IMR-90 (cell line): ENCODE measurements around the gene PSEN1. TPM values are rescaled to one million over a fixed set of nuclear protein-coding genes. Genes with fewer than 3 reads are reported as not detected.

Source experiments
- ATAC-seq: fragments of 200-7000 bp; cut with Tn5 transposase; 2 replicates; pipeline ENCODE4 v1.9.1; 2020; ENCODE audit warnings: low read depth, mild to moderate bottlenecking, moderate library complexity
- BruUV-seq: library from RNA; stranded (reverse); fragments of 400-500 nt; replicated peaks from 2 replicates; lab custom pipeline; 2021; lab: Mats Ljungman, UMichigan
- CTCF ChIA-PET: fragments of 300-600 bp; formaldehyde crosslinking; extraction: SDS; loops from one replicate; lab custom pipeline; 2021; ENCODE audit warnings: antibody characterized with exemption; lab: Yijun Ruan, JAX
- POLR2A ChIA-PET: fragments of 300-600 bp; sonication (Branson Sonifier 250); formaldehyde crosslinking; loops from one replicate; lab custom pipeline; 2022; ENCODE audit warnings: antibody characterized with exemption; ENCODE audit not compliant: unreplicated experiment; lab: Charles Lee
- DNase-seq: peaks from one replicate; pipeline ENCODE4 v3.0.0; 2013
- H2AFZ ChIP-seq: replicated peaks from 2 replicates; pipeline ENCODE3; 2013; ENCODE audit warnings: low read length, mild to moderate bottlenecking; ENCODE audit not compliant: poor library complexity
- H2AK5ac ChIP-seq: 2 replicates; pipeline ENCODE4 v1.6.1; 2013; ENCODE audit warnings: low read depth, low read length, inconsistent platforms
- H2AK9ac ChIP-seq: replicated peaks from 2 replicates; pipeline ENCODE3; 2013; ENCODE audit warnings: mild to moderate bottlenecking, low read depth, low read length, moderate library complexity; ENCODE audit not compliant: poor library complexity
- H2BK120ac ChIP-seq: 2 replicates; pipeline ENCODE4 v1.6.1; 2013; ENCODE audit warnings: low read depth, low read length, inconsistent platforms
- H2BK15ac ChIP-seq: 3 replicates; pipeline ENCODE4 v1.6.1; 2013; ENCODE audit warnings: low read depth, low read length, inconsistent platforms
- H2BK20ac ChIP-seq: 2 replicates; pipeline ENCODE4 v1.6.1; 2013; ENCODE audit warnings: low read depth, mild to moderate bottlenecking, inconsistent platforms, low read length, moderate library complexity
- H2BK5ac ChIP-seq: 2 replicates; pipeline ENCODE4 v1.6.1; 2013; ENCODE audit warnings: mild to moderate bottlenecking, low read depth, low read length, inconsistent platforms; ENCODE audit not compliant: poor library complexity, severe bottlenecking
- H3K14ac ChIP-seq: replicated peaks from 2 replicates; pipeline ENCODE4 v1.6.1; 2013; ENCODE audit warnings: low read depth, low read length, inconsistent platforms
- H3K18ac ChIP-seq: 2 replicates; pipeline ENCODE4 v1.6.1; 2013; ENCODE audit warnings: low read depth, low read length, control low read depth
- H3K23ac ChIP-seq: 2 replicates; pipeline ENCODE4 v1.6.1; 2013; ENCODE audit warnings: low read depth, low read length, inconsistent platforms
- H3K27ac ChIP-seq: 2 replicates; pipeline ENCODE4 v1.5.1; 2013; ENCODE audit warnings: mild to moderate bottlenecking, control low read depth, low read length; ENCODE audit not compliant: insufficient read depth
- H3K27me3 ChIP-seq: 2 replicates; pipeline ENCODE4 v1.6.1; 2013; ENCODE audit warnings: low read length; ENCODE audit not compliant: control insufficient read depth, insufficient read depth
- H3K36me3 ChIP-seq: 2 replicates; pipeline ENCODE4 v1.6.1; 2013; ENCODE audit warnings: low read length, mixed read lengths; ENCODE audit not compliant: control insufficient read depth, insufficient read depth
- H3K4ac ChIP-seq: 2 replicates; pipeline ENCODE4 v1.6.1; 2013; ENCODE audit warnings: low read depth, low read length, inconsistent platforms
- H3K4me1 ChIP-seq: 2 replicates; pipeline ENCODE4 v1.6.1; 2013; ENCODE audit warnings: low read length, mixed read lengths; ENCODE audit not compliant: control insufficient read depth, insufficient read depth
- H3K4me2 ChIP-seq: 2 replicates; pipeline ENCODE4 v1.6.1; 2013; ENCODE audit warnings: low read depth, mild to moderate bottlenecking, control low read depth, low read length, moderate library complexity
- H3K4me3 ChIP-seq: 2 replicates; pipeline ENCODE4 v1.5.1; 2013; ENCODE audit warnings: low read depth, mild to moderate bottlenecking, control low read depth, low read length, moderate library complexity; ENCODE audit not compliant: insufficient read depth
- H3K56ac ChIP-seq: 2 replicates; pipeline ENCODE4 v1.6.1; 2013; ENCODE audit warnings: low read length, inconsistent platforms; ENCODE audit not compliant: insufficient read depth; ENCODE audit errors: extremely low read depth
- H3K79me1 ChIP-seq, 2 experiments: 2 replicates each; pipeline ENCODE4 v1.6.1; 2013; ENCODE audit warnings: low read length in 2 of 2, inconsistent platforms in 1 of 2, low read depth in 1 of 2
- H3K9ac ChIP-seq: 2 replicates; pipeline ENCODE4 v1.6.1; 2013; ENCODE audit warnings: low read depth, low read length, control low read depth
- H3K9me1 ChIP-seq: 2 replicates; pipeline ENCODE4 v1.6.1; 2013; ENCODE audit warnings: low read length, inconsistent platforms; ENCODE audit not compliant: insufficient read depth
- H3K9me3 ChIP-seq: 2 replicates; pipeline ENCODE4 v1.6.1; 2013; ENCODE audit warnings: low read length; ENCODE audit not compliant: control insufficient read depth, insufficient read depth
- H4K20me1 ChIP-seq: 2 replicates; pipeline ENCODE4 v1.6.1; 2013; ENCODE audit warnings: low read length, inconsistent platforms; ENCODE audit not compliant: insufficient read depth
- H4K5ac ChIP-seq: 2 replicates; pipeline ENCODE4 v1.6.1; 2013; ENCODE audit warnings: mild to moderate bottlenecking, low read depth, low read length, control low read depth
- H4K8ac ChIP-seq, 2 experiments: 2 replicates each; pipeline ENCODE4 v1.6.1; 2013; ENCODE audit warnings: low read depth in 2 of 2, low read length in 2 of 2, control low read depth in 1 of 2, inconsistent platforms in 1 of 2
- H4K91ac ChIP-seq: 2 replicates; pipeline ENCODE4 v1.6.1; 2013; ENCODE audit warnings: low read depth, low read length, inconsistent platforms; ENCODE audit not compliant: insufficient read depth
- BHLHE40 ChIP-seq: fragments of 150-350 bp; IDR thresholded peaks from 2 replicates; pipeline ENCODE4 v1.6.1; 2016; ENCODE audit warnings: mild to moderate bottlenecking, low read depth, low read length
- CEBPB ChIP-seq: IDR thresholded peaks from 2 replicates; pipeline ENCODE4 v1.6.1; 2012; ENCODE audit warnings: low read depth, low read length, improper control_type of control experiment
- CHD1 ChIP-seq: IDR thresholded peaks from 2 replicates; pipeline ENCODE4 v1.6.1; 2012; ENCODE audit warnings: low read depth, low read length, improper control_type of control experiment
- ELK1 ChIP-seq: fragments of 150-350 bp; IDR thresholded peaks from 2 replicates; pipeline ENCODE4 v1.6.1; 2016; ENCODE audit warnings: low read depth, mild to moderate bottlenecking, low read length, moderate library complexity, borderline replicate concordance
- FOS ChIP-seq: fragments of 150-350 bp; IDR thresholded peaks from 2 replicates; pipeline ENCODE4 v1.6.1; 2016; ENCODE audit warnings: low read depth, low read length
- MAZ ChIP-seq: IDR thresholded peaks from 2 replicates; pipeline ENCODE4 v1.6.1; 2012; ENCODE audit warnings: low read depth, mild to moderate bottlenecking, low read length, improper control_type of control experiment, moderate library complexity, borderline replicate concordance
- NFE2L2 ChIP-seq: fragments of 150-350 bp; IDR thresholded peaks from 2 replicates; pipeline ENCODE4 v1.6.1; 2016; ENCODE audit warnings: low read depth, mild to moderate bottlenecking, low read length
- RAD21 ChIP-seq: IDR thresholded peaks from 2 replicates; pipeline ENCODE4 v1.6.1; 2012; ENCODE audit warnings: low read length, improper control_type of control experiment
- RCOR1 ChIP-seq: IDR thresholded peaks from 2 replicates; pipeline ENCODE4 v1.6.1; 2012; ENCODE audit warnings: mild to moderate bottlenecking, low read length, improper control_type of control experiment; ENCODE audit not compliant: insufficient replicate concordance
- RFX5 ChIP-seq: IDR thresholded peaks from 2 replicates; pipeline ENCODE4 v1.8.0; 2012; ENCODE audit warnings: low read depth, mild to moderate bottlenecking, low read length, moderate library complexity
- SMC3 ChIP-seq: fragments of 150-350 bp; IDR thresholded peaks from 2 replicates; pipeline ENCODE4 v1.6.1; 2016; ENCODE audit warnings: low read depth, mild to moderate bottlenecking, antibody characterized with exemption, low read length, moderate library complexity
- USF2 ChIP-seq: fragments of 150-350 bp; IDR thresholded peaks from 2 replicates; pipeline ENCODE4 v1.6.1; 2017; ENCODE audit warnings: mild to moderate bottlenecking, antibody characterized with exemption, low read length, low read depth
- WGBS, 2 experiments: methylation state at CpG; one replicate each; pipeline versions ENCODE4 v1.1.5 to v1.1.7; 2013; ENCODE audit warnings: missing lambda C conversion rate in 2 of 2; ENCODE audit not compliant: insufficient read length in 1 of 2; ENCODE audit errors: extremely low coverage in 2 of 2; 5-methylcytosine and 5-hydroxymethylcytosine counted together
- dilution Hi-C: fragments of 300-500 bp; cut with HindIII; formaldehyde crosslinking; loops from one replicate; pipeline ENCODE4 v1.14.3; 2018; ENCODE audit warnings: low sequenced_read_pairs; ENCODE audit not compliant: unreplicated experiment
- in situ Hi-C: fragments of 300-500 bp; cut with MboI; formaldehyde crosslinking; loops from 3 replicates; pipeline ENCODE4 v1.14.3; 2019; ENCODE audit warnings: low sequenced_read_pairs, inconsistent platforms, mixed read lengths
- intact Hi-C: fragments of 100-400 bp; cut with micrococcal nuclease; formaldehyde crosslinking; loops from 2 replicates; pipeline ENCODE4 v1.10.0; 2022
- polyA plus RNA-seq, 3 experiments: library from polyadenylated mRNA; depleted of rRNA; stranded (reverse); fragments of >200 nt; gene quantifications; 2 replicates each; pipeline ENCODE4 v1.2.3, GENCODE V29; 2012; ENCODE audit warnings: low replicate concordance in 1 of 3
- total RNA-seq: library from RNA; depleted of rRNA; stranded (reverse); fragments of >200 nt; gene quantifications from 2 replicates; pipeline ENCODE4 v1.2.3, GENCODE V29; 2012
- TF ChIP-seq, protein P1 (sequence below): conservative IDR thresholded peaks from 2 replicates; pipeline ENCODE4 v1.5.1; 2012; ENCODE audit warnings: mild to moderate bottlenecking, low read depth, low read length, improper control_type of control experiment

PSEN1 gene
- total and polyA plus RNA-seq, 2 of the 4 experiments (the other 2 are of a cell fraction) = 14.8 to 62.7 TPM

DNA sequence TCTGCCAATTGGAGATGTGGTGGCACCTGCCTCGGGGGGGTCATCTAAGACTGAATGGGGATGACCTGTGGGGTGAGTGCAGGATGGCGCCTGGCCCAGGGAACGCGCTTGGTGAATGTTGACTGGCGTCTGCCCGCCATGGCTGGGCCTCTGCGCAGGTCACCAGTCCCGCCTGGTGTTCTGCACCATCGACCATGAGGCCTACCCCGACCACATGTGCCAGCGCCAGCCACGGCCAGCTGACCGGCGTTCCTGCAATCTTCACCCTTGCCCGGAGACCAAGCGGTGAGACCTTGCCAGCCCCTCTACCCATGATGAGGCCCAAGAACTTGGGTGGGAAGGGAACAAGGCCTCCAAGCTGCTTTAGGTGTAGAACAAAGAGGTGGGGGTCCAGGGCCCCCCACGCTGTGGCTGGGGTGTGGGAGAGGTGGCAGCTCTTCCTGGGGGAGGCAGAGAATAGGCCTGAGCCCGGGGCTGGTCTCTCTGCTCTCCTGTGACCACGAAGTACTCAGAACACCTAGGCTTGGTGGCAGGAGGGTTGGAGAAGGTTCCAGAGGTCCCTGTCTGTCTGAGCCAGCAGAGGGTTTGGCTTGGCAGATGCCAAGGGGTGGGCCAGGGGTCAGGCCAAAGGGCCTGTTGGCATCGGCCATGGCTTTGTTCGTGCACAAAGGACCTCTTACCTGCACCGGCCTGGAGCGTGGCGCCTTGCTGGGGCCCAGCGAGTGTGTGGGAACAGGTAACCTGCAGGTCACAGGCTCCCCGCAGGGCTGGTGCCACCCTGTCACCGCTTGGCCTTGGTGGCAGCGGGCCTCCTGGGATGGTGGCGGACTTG lies 116.4 kb downstream of the PSEN1 start (continued):
- TF ChIP-seq RFX5 = no peak

- H3K36me3 ChIP-seq = no peaks in the 10 kb centered on the region
- BruUV-seq = no TSS peak
- H3K9ac ChIP-seq = no peak overlapping the region
- WGBS, 2 experiments = 98% methylated on average over 7 of the region's 10 CpGs; no CpG with 5 or more reads in 1 of the 2 experiments
- H3K27me3 ChIP-seq = no peaks in the 10 kb centered on the region
- H4K91ac ChIP-seq = no peak overlapping the region
- no peak overlapping the region for H2AK5ac ChIP-seq
- no peak overlapping the region for H2AFZ ChIP-seq
- H4K8ac ChIP-seq = no peak overlapping the region
- no peak overlapping the region for H3K4ac ChIP-seq
- H4K20me1 ChIP-seq = no peaks in the 10 kb centered on the region
- ChIA-PET CTCF (no interaction called here), POLR2A (no interaction called here)
- no peak overlapping the region for H2BK15ac ChIP-seq
- H4K5ac ChIP-seq = no peak overlapping the region
- dilution Hi-C loops = no loop called here
- in situ Hi-C loops = no loop called here
- no peaks in the 10 kb centered on the region for H3K79me1 ChIP-seq
- H2BK20ac ChIP-seq = no peak overlapping the region
- H3K9me1 ChIP-seq = no peaks in the 10 kb centered on the region
- no peak overlapping the region for H3K4me3 ChIP-seq
- no peak for DNase-seq
- H3K18ac ChIP-seq = no peak overlapping the region
- no peak overlapping the region for H3K14ac ChIP-seq
- H2AK9ac ChIP-seq = peak overlapping the region; percentile 65
- H3K4me1 ChIP-seq = no peaks in the 10 kb centered on the region
- no peak overlapping the region for H3K4me2 ChIP-seq
- no peak overlapping the region for H3K23ac ChIP-seq
- no peak overlapping the region for H3K56ac ChIP-seq
- H3K27ac ChIP-seq = no peak overlapping the region
- intact Hi-C loops = no loop called here
- H3K9me3 ChIP-seq = no peaks in the 10 kb centered on the region
- ATAC-seq = no peak
- no peak overlapping the region for H2BK5ac ChIP-seq
- no peak overlapping the region for H2BK120ac ChIP-seq
- TF ChIP-seq USF2 = no peak
- TF ChIP-seq BHLHE40 = no peak
- TF ChIP-seq NFE2L2 = no peak
- no peak for TF ChIP-seq SMC3
- no peak for TF ChIP-seq CEBPB
- TF ChIP-seq, protein P1, sequence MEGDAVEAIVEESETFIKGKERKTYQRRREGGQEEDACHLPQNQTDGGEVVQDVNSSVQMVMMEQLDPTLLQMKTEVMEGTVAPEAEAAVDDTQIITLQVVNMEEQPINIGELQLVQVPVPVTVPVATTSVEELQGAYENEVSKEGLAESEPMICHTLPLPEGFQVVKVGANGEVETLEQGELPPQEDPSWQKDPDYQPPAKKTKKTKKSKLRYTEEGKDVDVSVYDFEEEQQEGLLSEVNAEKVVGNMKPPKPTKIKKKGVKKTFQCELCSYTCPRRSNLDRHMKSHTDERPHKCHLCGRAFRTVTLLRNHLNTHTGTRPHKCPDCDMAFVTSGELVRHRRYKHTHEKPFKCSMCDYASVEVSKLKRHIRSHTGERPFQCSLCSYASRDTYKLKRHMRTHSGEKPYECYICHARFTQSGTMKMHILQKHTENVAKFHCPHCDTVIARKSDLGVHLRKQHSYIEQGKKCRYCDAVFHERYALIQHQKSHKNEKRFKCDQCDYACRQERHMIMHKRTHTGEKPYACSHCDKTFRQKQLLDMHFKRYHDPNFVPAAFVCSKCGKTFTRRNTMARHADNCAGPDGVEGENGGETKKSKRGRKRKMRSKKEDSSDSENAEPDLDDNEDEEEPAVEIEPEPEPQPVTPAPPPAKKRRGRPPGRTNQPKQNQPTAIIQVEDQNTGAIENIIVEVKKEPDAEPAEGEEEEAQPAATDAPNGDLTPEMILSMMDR = no peak
- TF ChIP-seq RAD21 = no peak
- no peak for TF ChIP-seq FOS
- no peak for TF ChIP-seq MAZ
- no peak for TF ChIP-seq CHD1
- no peak for TF ChIP-seq RCOR1
- TF ChIP-seq ELK1 = no peak
These were observed 117.0 kb downstream of the PSEN1 start for GRCh38 chr14:73253323-73253610.
